Stomach smooth muscle (tissue), 2 donors: ENCODE data around the gene SEC23B.

Experiments used
- H3K27ac ChIP-seq: one replicate; pipeline ENCODE4 v1.7.0; 2013; ENCODE audit warnings: mild to moderate bottlenecking, low read length, inconsistent platforms
- H3K27me3 ChIP-seq, 2 donors: one replicate each; pipeline ENCODE4 v1.7.0; 2013; ENCODE audit warnings: low read length in 2 of 2; ENCODE audit not compliant: insufficient read depth in 2 of 2, control insufficient read depth in 1 of 2
- H3K36me3 ChIP-seq, 2 donors: one replicate each; pipeline ENCODE4 v1.7.0; 2013; ENCODE audit warnings: low read length in 2 of 2; ENCODE audit not compliant: control insufficient read depth in 2 of 2, insufficient read depth in 2 of 2
- H3K4me1 ChIP-seq: one replicate; pipeline ENCODE4 v1.7.0; 2013; ENCODE audit warnings: low read length; ENCODE audit not compliant: control insufficient read depth, insufficient read depth
- H3K4me3 ChIP-seq, 2 donors: one replicate each; pipeline ENCODE4 v1.7.0; 2013; ENCODE audit warnings: low read length in 2 of 2
- H3K9ac ChIP-seq, 2 donors: one replicate each; pipeline ENCODE4 v1.7.0; 2013; ENCODE audit warnings: low read length in 2 of 2, mild to moderate bottlenecking in 1 of 2
- H3K9me3 ChIP-seq, 2 donors: one replicate each; pipeline ENCODE4 v1.7.0; 2013; ENCODE audit warnings: low read length in 2 of 2; ENCODE audit not compliant: control insufficient read depth in 2 of 2
- donor health status: healthy.
- donor health status: Pancreatic carcinoma.

The SEC23B gene

GRCh38 chr20:18507218-18508191, at the start of gene SEC23B:
TSS of gene SEC23B (plus strand) at chr20:18507940. CDS start at chr20:18510836, 2,896 bp downstream.
- H3K4me1 ChIP-seq, result peaks cover 6% of the 10 kb centered on the region

GRCh38 chr20:18465536-18466200, 42.1 kb upstream of the SEC23B start:
- no peaks in the 10 kb centered on the region for H3K27me3 ChIP-seq
- H3K27ac ChIP-seq, result no peak overlapping the region
- H3K9ac ChIP-seq, result no peak overlapping the region
- peaks cover 6 to 7% of the 10 kb centered on the region in 2 donors for H3K36me3 ChIP-seq
- peak overlapping the region in 1 of 2 donors; percentile 3 for H3K4me3 ChIP-seq
- H3K4me1 ChIP-seq, result peaks cover 19% of the 10 kb centered on the region
- no peaks in the 10 kb centered on the region for H3K9me3 ChIP-seq

More at GRCh38 chr20:18507218-18508191, at the start of gene SEC23B:
- H3K36me3 ChIP-seq, result peaks cover 4 to 7% of the 10 kb centered on the region in 2 donors
- peaks cover 0 to 4% of the 10 kb centered on the region in 2 donors for H3K27me3 ChIP-seq
- no peaks in the 10 kb centered on the region for H3K9me3 ChIP-seq
- peak within 1 kb of the TSS; percentile 85 to 100 for H3K4me3 ChIP-seq
- peak within 1 kb of the TSS; percentile 97 for H3K27ac ChIP-seq
- peak within 1 kb of the TSS; percentile 81 to 99 for H3K9ac ChIP-seq

GRCh38 chr20:18466574-18466893, 41.2 kb upstream of the SEC23B start:
- Histone ChIP-seq H3K27me3 (no peaks in the 10 kb centered on the region), H3K9ac (peak overlapping the region; percentile 57 to 79), H3K9me3 (no peaks in the 10 kb centered on the region), H3K4me3 (peak overlapping the region; percentile 93 to 98), H3K36me3 (peaks cover 11 to 13% of the 10 kb centered on the region in 2 donors), H3K4me1 (peaks cover 19% of the 10 kb centered on the region), H3K27ac (peak overlapping the region; percentile 89)

GRCh38 chr20:18466894-18467730, 40.6 kb upstream of the SEC23B start, which contains the start of the genes DZANK1 and POLR3F:
TSS of gene DZANK1 (minus strand) at chr20:18467030. CDS start at chr20:18465358, 1,672 bp downstream.
TSS of gene POLR3F (plus strand) at chr20:18467390. CDS start at chr20:18467507, 117 bp downstream.
- no peaks in the 10 kb centered on the region for H3K9me3 ChIP-seq
- H3K36me3 ChIP-seq, result peaks cover 11 to 13% of the 10 kb centered on the region in 2 donors
- H3K9ac ChIP-seq, result peak within 1 kb of the TSS; percentile 96

GRCh38 chr20:18477218-18477617, 30.5 kb upstream of the SEC23B start:
- Histone ChIP-seq H3K9me3 (no peaks in the 10 kb centered on the region), H3K4me3 (no peak overlapping the region), H3K4me1 (no peaks in the 10 kb centered on the region), H3K27ac (no peak overlapping the region), H3K27me3 (no peaks in the 10 kb centered on the region), H3K9ac (no peak overlapping the region), H3K36me3 (peaks cover 28 to 34% of the 10 kb centered on the region in 2 donors)

More at GRCh38 chr20:18466894-18467730, 40.6 kb upstream of the SEC23B start, which contains the start of the genes DZANK1 and POLR3F:
- no peaks in the 10 kb centered on the region for H3K27me3 ChIP-seq
- peaks cover 19% of the 10 kb centered on the region for H3K4me1 ChIP-seq
- H3K4me3 ChIP-seq, result peak within 1 kb of the TSS; percentile 93 to 98
- H3K27ac ChIP-seq, result peak within 1 kb of the TSS; percentile 89

GRCh38 chr20:18477821-18478220, 29.9 kb upstream of the SEC23B start:
- H3K4me3 ChIP-seq, result no peak overlapping the region
- peaks cover 33 to 40% of the 10 kb centered on the region in 2 donors for H3K36me3 ChIP-seq
- H3K9me3 ChIP-seq, result no peaks in the 10 kb centered on the region
- H3K27ac ChIP-seq, result no peak overlapping the region
- H3K4me1 ChIP-seq, result no peaks in the 10 kb centered on the region
- no peaks in the 10 kb centered on the region for H3K27me3 ChIP-seq
- no peak overlapping the region for H3K9ac ChIP-seq

GRCh38 chr20:18481596-18481995, 26.1 kb upstream of the SEC23B start:
- Histone ChIP-seq H3K36me3 (peaks cover 29 to 33% of the 10 kb centered on the region in 2 donors), H3K9ac (no peak overlapping the region), H3K27me3 (no peaks in the 10 kb centered on the region), H3K4me3 (no peak overlapping the region), H3K4me1 (no peaks in the 10 kb centered on the region), H3K27ac (no peak overlapping the region), H3K9me3 (no peaks in the 10 kb centered on the region)

- Histone ChIP-seq H3K36me3 (peaks cover 22 to 27% of the 10 kb centered on the region in 2 donors), H3K9me3 (no peaks in the 10 kb centered on the region), H3K27me3 (no peaks in the 10 kb centered on the region), H3K9ac (no peak overlapping the region), H3K4me3 (no peak overlapping the region), H3K4me1 (no peaks in the 10 kb centered on the region), H3K27ac (no peak overlapping the region)
Measured at GRCh38 chr20:18488301-18488700, 19.4 kb upstream of the SEC23B start.

- H3K27ac ChIP-seq, result no peak overlapping the region
- H3K36me3 ChIP-seq, result peaks cover 5 to 13% of the 10 kb centered on the region in 2 donors
- H3K9ac ChIP-seq, result peak overlapping the region in 1 of 2 donors; percentile 55
- H3K4me3 ChIP-seq, result peak overlapping the region; percentile 80 to 96
- no peaks in the 10 kb centered on the region for H3K9me3 ChIP-seq
- H3K27me3 ChIP-seq, result no peaks in the 10 kb centered on the region
- peaks cover 11% of the 10 kb centered on the region for H3K4me1 ChIP-seq
Measured at GRCh38 chr20:18496042-18496441, 11.7 kb upstream of the SEC23B start.
